Right lobe of liver (tissue), 6 donors: Measurements from ENCODE around the gene CREB5. TPM values are rescaled to one million over a fixed set of nuclear protein-coding genes. Genes with fewer than 3 reads are reported as not detected.

Experiments
- ATAC-seq, 4 donors: fragments of 200-7000 bp; cut with Tn5 transposase; one replicate each; pipeline ENCODE4 v1.9.1; 2020; ENCODE audit warnings: mild to moderate bottlenecking in 4 of 4, moderate library complexity in 4 of 4
- DNase-seq, 3 donors: peaks; one replicate each; pipeline ENCODE4 v3.0.0-alpha.2; 2020
- H3K27ac ChIP-seq, 3 donors: fragments of 200-600 bp; one replicate each; pipeline ENCODE4 v1.8.0; 2022
- H3K27me3 ChIP-seq, 2 donors: fragments of 200-600 bp; one replicate each; pipeline ENCODE4 v1.8.0; 2022
- H3K36me3 ChIP-seq, 4 donors: fragments of 200-600 bp; sonication (generic) in 1 of 4; one replicate each; pipeline versions ENCODE4 v1.5.1 to v1.8.0; 2017 to 2022; ENCODE audit warnings: control low read depth in 1 of 4
- H3K4me1 ChIP-seq, 4 donors: fragments of 200-600 bp; sonication (generic) in 1 of 4; one replicate each; pipeline versions ENCODE4 v1.5.1 to v1.8.0; 2017 to 2022; ENCODE audit warnings: control low read depth in 1 of 4
- H3K4me3 ChIP-seq, 3 donors: fragments of 200-600 bp; one replicate each; pipeline ENCODE4 v1.8.0; 2022
- H3K9me3 ChIP-seq, 4 donors: fragments of 200-600 bp; sonication (generic) in 1 of 4; one replicate each; pipeline versions ENCODE4 v1.5.1 to v1.8.0; 2017 to 2022; ENCODE audit warnings: control low read depth in 1 of 4
- POLR2A ChIP-seq: fragments of 450-650 bp; IDR thresholded peaks from one replicate; pipeline ENCODE4 v1.6.1; 2017; ENCODE audit warnings: antibody characterized with exemption, mild to moderate bottlenecking
- WGBS: methylation state at CpG from one replicate; pipeline ENCODE4 v1.1.6; 2018; ENCODE audit warnings: low coverage, low lambda C conversion rate; ENCODE audit not compliant: insufficient coverage; ENCODE audit errors: missing lambda C conversion rate; 5-methylcytosine and 5-hydroxymethylcytosine counted together
- intact Hi-C, 2 donors: fragments of 100-400 bp; cut with DNase I; formaldehyde crosslinking; loops; one replicate each; pipeline versions ENCODE4 v1.11.2 to v1.14.1; 2022
- total RNA-seq, 6 experiments: library from RNA; depleted of rRNA in 2 of 6; stranded (reverse); fragments of >200 nt in 2 of 6; fragmentation: NEBNext Ultra II Directional in 3 of 6; extraction: Animal tissue kit (Norgen Biotek cat#: 25700) in 3 of 6; gene quantifications; one replicate each; pipeline versions ENCODE4 v1.1.0 to v1.2.4, GENCODE V29; 2016 to 2023
- TF ChIP-seq, protein P1 (sequence below), 4 donors: fragments of 200-600 bp in 3 of 4; fragments of 450-650 bp in 1 of 4; IDR thresholded peaks; one replicate each; pipeline versions ENCODE4 v1.5.1 to v1.8.0; 2016 to 2022; ENCODE audit warnings: antibody characterized with exemption in 4 of 4, mild to moderate bottlenecking in 2 of 4
- donor health status: DM: no; HTN: yes; CAD: no.
- donor health status: DM: no; HTN: no; CAD: no.
- donor health status: DM: no; HTN: no; CAD: no.
- donor health status: DM: no; HTN: yes; CAD: no.
- donor health status: DM: no; HTN: yes; CAD: no.

Gene CREB5
- total RNA-seq, 6 experiments from 2014 or later, result 0.48 to 6.3 (median 1.4) TPM

DNA sequence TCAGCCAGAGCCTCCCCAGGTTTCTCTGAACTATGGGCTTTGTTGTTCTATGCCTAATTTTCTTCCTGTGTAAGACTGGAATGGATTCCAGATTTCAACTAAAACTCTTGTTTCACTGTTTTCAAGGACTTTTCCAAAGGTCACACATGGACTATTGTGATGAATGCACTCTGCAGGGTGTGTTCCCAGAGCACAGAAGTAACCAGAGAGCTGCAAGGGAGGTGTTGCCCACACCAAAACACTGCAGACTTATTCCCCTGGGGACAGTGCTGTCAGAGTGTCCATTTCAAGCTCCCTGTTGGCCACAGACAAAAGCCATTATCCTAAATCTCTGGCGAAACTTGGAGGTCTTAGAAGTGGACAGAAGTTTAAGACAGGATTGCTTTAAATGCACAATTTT lies 314.2 kb downstream of the CREB5 start:
- Histone ChIP-seq H3K27ac (no peak overlapping the region), H3K4me3 (no peak overlapping the region), H3K27me3 (no peaks in the 10 kb centered on the region), H3K9me3 (no peaks in the 10 kb centered on the region), H3K36me3 (no peaks in the 10 kb centered on the region), H3K4me1 (no peaks in the 10 kb centered on the region)
- TF ChIP-seq POLR2A, result no peak
- TF ChIP-seq, protein P1, sequence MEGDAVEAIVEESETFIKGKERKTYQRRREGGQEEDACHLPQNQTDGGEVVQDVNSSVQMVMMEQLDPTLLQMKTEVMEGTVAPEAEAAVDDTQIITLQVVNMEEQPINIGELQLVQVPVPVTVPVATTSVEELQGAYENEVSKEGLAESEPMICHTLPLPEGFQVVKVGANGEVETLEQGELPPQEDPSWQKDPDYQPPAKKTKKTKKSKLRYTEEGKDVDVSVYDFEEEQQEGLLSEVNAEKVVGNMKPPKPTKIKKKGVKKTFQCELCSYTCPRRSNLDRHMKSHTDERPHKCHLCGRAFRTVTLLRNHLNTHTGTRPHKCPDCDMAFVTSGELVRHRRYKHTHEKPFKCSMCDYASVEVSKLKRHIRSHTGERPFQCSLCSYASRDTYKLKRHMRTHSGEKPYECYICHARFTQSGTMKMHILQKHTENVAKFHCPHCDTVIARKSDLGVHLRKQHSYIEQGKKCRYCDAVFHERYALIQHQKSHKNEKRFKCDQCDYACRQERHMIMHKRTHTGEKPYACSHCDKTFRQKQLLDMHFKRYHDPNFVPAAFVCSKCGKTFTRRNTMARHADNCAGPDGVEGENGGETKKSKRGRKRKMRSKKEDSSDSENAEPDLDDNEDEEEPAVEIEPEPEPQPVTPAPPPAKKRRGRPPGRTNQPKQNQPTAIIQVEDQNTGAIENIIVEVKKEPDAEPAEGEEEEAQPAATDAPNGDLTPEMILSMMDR (IDR thresholded peaks at IDR 0.05), result no peak
- ATAC-seq, result no peak
- intact Hi-C loops, result no loop called here
- 50% methylated on average over 1 of the region's 1 CpG for WGBS
- no peak for DNase-seq

DNA sequence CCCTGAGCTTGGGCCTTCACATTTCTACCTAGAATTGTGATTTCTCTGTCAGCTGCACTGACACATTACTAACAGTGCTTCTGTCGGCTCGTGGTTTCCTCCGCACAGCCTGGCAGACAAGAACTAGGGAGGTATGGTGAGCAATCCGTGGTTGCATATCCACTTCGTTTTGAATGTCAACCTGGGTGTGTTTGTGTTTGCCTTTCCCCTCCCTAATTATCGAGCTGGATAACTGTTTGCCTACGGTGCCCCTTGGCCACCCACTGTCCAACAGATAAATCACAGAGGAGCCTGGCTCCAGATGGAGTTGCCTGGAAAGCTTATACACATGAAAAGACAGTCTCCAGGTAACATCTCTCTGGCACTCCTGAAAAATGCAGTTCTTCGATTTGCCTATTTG lies 317.0 kb downstream of the CREB5 start:
- intact Hi-C loops, result no loop called here
- Histone ChIP-seq H3K27me3 (no peaks in the 10 kb centered on the region), H3K36me3 (no peaks in the 10 kb centered on the region), H3K4me1 (no peaks in the 10 kb centered on the region), H3K27ac (no peak overlapping the region), H3K9me3 (no peaks in the 10 kb centered on the region), H3K4me3 (no peak overlapping the region)
- 33% methylated on average over 7 of the region's 8 CpGs for WGBS
- TF ChIP-seq POLR2A, result no peak
- TF ChIP-seq, protein P1 (IDR thresholded peaks at IDR 0.05), result no peak
- DNase-seq (no peak), ATAC-seq (peak in 1 of 4 donors; percentile 47)

DNA sequence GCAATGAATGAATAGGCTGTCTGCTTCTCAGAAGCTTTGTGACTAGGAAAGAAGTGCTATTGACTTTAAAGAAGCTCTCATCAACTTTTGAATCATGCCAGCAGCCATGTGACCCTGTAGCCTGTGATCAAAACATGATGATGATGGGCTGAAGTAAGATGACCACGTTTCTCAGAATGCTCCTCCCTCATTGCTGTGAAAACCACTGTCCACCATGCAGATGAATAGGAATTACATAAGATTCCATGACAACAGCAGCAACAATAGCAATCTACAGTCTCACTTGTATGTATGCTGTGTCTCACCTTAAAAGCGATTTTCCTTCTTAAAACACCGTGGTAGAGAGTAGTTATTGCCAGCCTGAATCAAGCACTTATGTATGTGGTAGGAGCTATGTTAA lies 317.4 kb downstream of the CREB5 start:
- Histone ChIP-seq H3K4me1 (no peaks in the 10 kb centered on the region), H3K4me3 (no peak overlapping the region), H3K9me3 (no peaks in the 10 kb centered on the region), H3K27me3 (no peaks in the 10 kb centered on the region), H3K27ac (no peak overlapping the region), H3K36me3 (no peaks in the 10 kb centered on the region)
- WGBS, result 62% methylated on average over 3 of the region's 3 CpGs
- intact Hi-C loops, result no loop called here
- DNase-seq (no peak), ATAC-seq (no peak)
- TF ChIP-seq, protein P1 (IDR thresholded peaks at IDR 0.05), result no peak
- no peak for TF ChIP-seq POLR2A

DNA sequence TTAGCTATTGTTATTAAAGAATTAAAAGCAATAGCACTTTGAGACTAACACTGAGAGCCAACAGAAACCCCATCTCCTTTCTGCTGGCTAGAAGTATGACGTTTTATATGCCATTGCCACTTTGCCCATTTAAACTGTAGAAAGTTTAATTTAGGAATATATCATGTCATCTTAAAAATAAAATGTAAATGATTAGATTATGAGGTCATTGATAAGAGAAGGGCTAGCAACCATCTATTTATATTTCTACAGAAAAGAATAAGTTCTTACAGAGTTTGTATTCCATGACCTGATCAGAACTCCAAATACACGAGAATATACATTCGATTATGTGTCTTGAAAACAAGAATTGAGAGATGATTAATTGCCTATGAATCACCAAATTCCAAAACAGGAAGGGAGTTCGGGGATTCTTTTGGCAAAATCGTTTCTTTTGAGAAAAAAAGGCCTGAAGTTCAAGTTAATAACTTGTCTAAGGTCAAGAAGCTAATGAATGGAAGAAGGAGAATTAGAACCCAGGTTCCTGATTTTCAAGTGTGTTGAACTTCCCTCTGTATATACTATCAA lies 318.9 kb downstream of the CREB5 start:
- no peak for ATAC-seq
- no peaks in the 10 kb centered on the region for H3K4me1 ChIP-seq
- no peaks in the 10 kb centered on the region for H3K9me3 ChIP-seq
- H3K27me3 ChIP-seq, result no peaks in the 10 kb centered on the region
- intact Hi-C loops, result no loop called here
- no peak for DNase-seq
- no peak overlapping the region for H3K4me3 ChIP-seq
- H3K27ac ChIP-seq, result no peak overlapping the region
- no peaks in the 10 kb centered on the region for H3K36me3 ChIP-seq
- TF ChIP-seq, protein P1 (IDR thresholded peaks at IDR 0.05), result no peak
- TF ChIP-seq POLR2A, result no peak
- WGBS, result 50% methylated on average over 5 of the region's 5 CpGs
